ENCODE results near the gene RYR2. TPM values are rescaled to one million over a fixed set of nuclear protein-coding genes. Genes with fewer than 3 reads are reported as not detected.

RYR2 gene
- total RNA-seq, 1 donor, result not detected

GRCh38 chr1:237383791-237384190 is 341.8 kb downstream of the RYR2 start:
- DNase-seq (ENCODE audit: low read depth), result peak; percentile 1
- no peak overlapping the region for H3K4me3 ChIP-seq (ENCODE audit: low read depth, low read length)
- TF ChIP-seq, protein P1, sequence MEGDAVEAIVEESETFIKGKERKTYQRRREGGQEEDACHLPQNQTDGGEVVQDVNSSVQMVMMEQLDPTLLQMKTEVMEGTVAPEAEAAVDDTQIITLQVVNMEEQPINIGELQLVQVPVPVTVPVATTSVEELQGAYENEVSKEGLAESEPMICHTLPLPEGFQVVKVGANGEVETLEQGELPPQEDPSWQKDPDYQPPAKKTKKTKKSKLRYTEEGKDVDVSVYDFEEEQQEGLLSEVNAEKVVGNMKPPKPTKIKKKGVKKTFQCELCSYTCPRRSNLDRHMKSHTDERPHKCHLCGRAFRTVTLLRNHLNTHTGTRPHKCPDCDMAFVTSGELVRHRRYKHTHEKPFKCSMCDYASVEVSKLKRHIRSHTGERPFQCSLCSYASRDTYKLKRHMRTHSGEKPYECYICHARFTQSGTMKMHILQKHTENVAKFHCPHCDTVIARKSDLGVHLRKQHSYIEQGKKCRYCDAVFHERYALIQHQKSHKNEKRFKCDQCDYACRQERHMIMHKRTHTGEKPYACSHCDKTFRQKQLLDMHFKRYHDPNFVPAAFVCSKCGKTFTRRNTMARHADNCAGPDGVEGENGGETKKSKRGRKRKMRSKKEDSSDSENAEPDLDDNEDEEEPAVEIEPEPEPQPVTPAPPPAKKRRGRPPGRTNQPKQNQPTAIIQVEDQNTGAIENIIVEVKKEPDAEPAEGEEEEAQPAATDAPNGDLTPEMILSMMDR (IDR thresholded peaks at IDR 0.05; ENCODE audit: insufficient read depth, low read length), result no peak

DNA sequence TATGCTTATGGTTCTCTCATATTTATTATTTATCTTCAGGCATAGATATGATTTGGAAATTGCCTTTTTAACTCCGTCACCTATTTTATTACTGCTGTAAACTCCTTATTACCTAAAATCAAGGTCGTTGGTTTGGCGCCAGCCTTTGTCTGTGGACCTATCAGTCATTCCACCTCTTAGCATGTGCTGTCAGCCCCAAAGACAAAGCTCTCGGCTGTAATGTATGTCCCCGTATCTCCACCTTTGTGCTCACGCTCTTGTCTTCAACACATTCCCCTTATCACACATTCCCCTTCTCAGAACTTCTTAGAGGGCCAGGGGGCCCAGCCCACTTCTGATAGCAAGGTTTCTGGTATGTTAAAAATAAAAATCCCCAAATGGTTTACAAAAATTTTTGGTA is 342.2 kb downstream of the RYR2 start:
- no peak overlapping the region for H3K4me3 ChIP-seq (ENCODE audit: low read depth, low read length)
- DNase-seq (ENCODE audit: low read depth), result no peak
- TF ChIP-seq, protein P1 (IDR thresholded peaks at IDR 0.05; ENCODE audit: insufficient read depth, low read length), result no peak

DNA sequence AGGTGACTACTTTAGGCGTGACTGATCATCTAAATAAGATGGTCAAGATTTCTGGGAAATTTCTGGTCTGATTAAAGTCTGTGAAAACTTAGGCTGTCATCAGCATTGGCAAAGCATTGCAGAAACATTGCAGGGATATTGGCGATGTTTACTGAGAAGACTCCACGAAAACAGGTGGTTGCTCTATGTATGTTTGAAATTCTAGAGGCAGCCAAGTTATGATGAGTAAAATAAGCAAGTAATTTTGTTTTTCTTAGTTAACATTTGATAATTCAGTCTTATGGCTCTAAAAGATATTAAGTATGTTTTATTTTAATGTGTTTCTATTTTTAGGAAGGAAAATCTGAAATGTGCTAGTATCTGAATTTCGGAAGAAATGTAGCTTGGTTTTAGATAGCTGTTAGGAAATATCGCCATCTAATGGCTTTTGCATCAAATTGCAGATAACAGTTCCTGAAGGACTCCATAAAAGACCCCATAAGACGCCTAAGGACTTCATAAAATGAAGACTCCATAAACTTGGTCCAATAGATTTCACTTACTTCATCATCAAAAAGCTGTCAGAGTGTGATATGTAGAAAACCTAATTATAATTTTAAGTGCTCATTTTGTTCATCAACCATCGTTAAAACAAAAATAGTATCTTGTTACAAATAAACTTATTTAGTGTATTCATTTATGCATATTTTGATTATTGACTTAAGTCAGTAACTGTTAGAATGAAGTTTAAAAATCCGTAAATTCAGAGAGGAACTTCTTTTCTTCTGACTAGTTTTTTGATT is 344.6 kb downstream of the RYR2 start:
- TF ChIP-seq, protein P1 (IDR thresholded peaks at IDR 0.05; ENCODE audit: insufficient read depth, low read length), result peak; percentile 32
- H3K4me3 ChIP-seq (ENCODE audit: low read depth, low read length), result no peak overlapping the region
- DNase-seq (ENCODE audit: low read depth), result peak; percentile 25

GRCh38 chr1:237387144-237387505 is 345.1 kb downstream of the RYR2 start:
- TF ChIP-seq, protein P1 (IDR thresholded peaks at IDR 0.05; ENCODE audit: insufficient read depth, low read length), result no peak
- H3K4me3 ChIP-seq (ENCODE audit: low read depth, low read length), result no peak overlapping the region
- no peak for DNase-seq (ENCODE audit: low read depth)

GRCh38 chr1:237390823-237391222 is 348.8 kb downstream of the RYR2 start:
- TF ChIP-seq, protein P1 (IDR thresholded peaks at IDR 0.05; ENCODE audit: insufficient read depth, low read length), result no peak
- no peak for DNase-seq (ENCODE audit: low read depth)
- no peak overlapping the region for H3K4me3 ChIP-seq (ENCODE audit: low read depth, low read length)

DNA sequence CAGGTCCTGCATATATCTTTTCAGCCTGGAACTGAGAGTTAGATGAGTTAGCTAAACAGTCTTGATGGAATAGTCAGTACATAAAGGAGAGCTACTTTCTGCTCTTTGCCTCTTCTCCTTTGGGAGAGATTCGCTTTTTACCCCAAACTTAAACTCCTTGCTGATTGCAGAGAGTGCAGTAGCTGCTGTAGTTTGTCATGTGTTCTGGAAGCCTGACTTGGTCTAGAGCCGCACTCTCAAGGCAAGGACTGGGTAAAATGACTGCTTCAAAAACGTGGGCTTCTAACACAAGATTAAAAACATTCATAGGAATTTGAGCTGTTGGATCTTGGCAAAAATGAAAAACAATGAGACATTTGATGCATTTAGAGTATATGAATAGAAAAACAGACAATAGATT is 351.6 kb downstream of the RYR2 start:
- DNase-seq (ENCODE audit: low read depth), result no peak
- no peak overlapping the region for H3K4me3 ChIP-seq (ENCODE audit: low read depth, low read length)
- TF ChIP-seq, protein P1 (IDR thresholded peaks at IDR 0.05; ENCODE audit: insufficient read depth, low read length), result no peak

GRCh38 chr1:237394281-237394680 is 352.3 kb downstream of the RYR2 start:
- no peak overlapping the region for H3K4me3 ChIP-seq (ENCODE audit: low read depth, low read length)
- TF ChIP-seq, protein P1 (IDR thresholded peaks at IDR 0.05; ENCODE audit: insufficient read depth, low read length), result no peak
- no peak for DNase-seq (ENCODE audit: low read depth)

All from fibroblast of the aortic adventitia (primary cell).